OCI-LY1 (cell line): ENCODE data around the gene UBE4B.

ENCODE experiments used
- CTCF ChIP-seq: fragments of 200-600 bp; sonication (generic), shearing (Covaris generic); IDR thresholded peaks from 2 replicates; pipeline ENCODE4 v1.5.1; 2017; ENCODE audit warnings: mild to moderate bottlenecking, antibody characterized with exemption, low read length, moderate library complexity, mixed read lengths
- EZH2 ChIP-seq: fragments of 200-600 bp; sonication (generic), shearing (Covaris generic); IDR thresholded peaks from 2 replicates; pipeline ENCODE4 v1.8.0; 2017; ENCODE audit warnings: borderline replicate concordance, mixed run types, mild to moderate bottlenecking, antibody characterized with exemption, low read length, moderate library complexity, mixed read lengths

- TF ChIP-seq EZH2 = no peak
- no peak for TF ChIP-seq CTCF
Measured at GRCh38 chr1:10225573-10225972, 192.8 kb downstream of the UBE4B start.
